MCF 10A (cell line): ENCODE measurements around the gene VCAN. TPM values are rescaled to one million over a fixed set of nuclear protein-coding genes. Genes with fewer than 3 reads are reported as not detected.

Source experiments
- BruUV-seq: library from RNA; stranded (reverse); fragments of 400-500 nt; replicated peaks from 2 replicates; lab custom pipeline; 2021; lab: Mats Ljungman, UMichigan
- CTCF ChIA-PET: fragments of 300-600 bp; sonication (Branson Sonifier 250); formaldehyde crosslinking; extraction: SDS; loops from one replicate; lab custom pipeline; 2021; ENCODE audit warnings: antibody characterized with exemption, inconsistent platforms; lab: Yijun Ruan, JAX
- POLR2A ChIA-PET: fragments of 300-600, 350-650 bp; sonication (Branson Sonifier 250); formaldehyde crosslinking; extraction: SDS; loops from one replicate; lab custom pipeline; 2020; ENCODE audit warnings: antibody characterized with exemption, inconsistent platforms; lab: Yijun Ruan, JAX
- DNase-seq: peaks from one replicate; pipeline ENCODE4 v3.0.0-alpha.2; 2018; ENCODE audit not compliant: unreplicated experiment
- H3K27ac Mint-ChIP-seq: one replicate; pipeline ENCODE4 v1.8.0; 2022; ENCODE audit warnings: mild to moderate bottlenecking, low read depth, mixed read lengths; ENCODE audit not compliant: unreplicated experiment
- H3K27me3 Mint-ChIP-seq: one replicate; pipeline ENCODE4 v1.8.0; 2022; ENCODE audit warnings: mixed read lengths; ENCODE audit not compliant: insufficient read depth, unreplicated experiment
- H3K36me3 Mint-ChIP-seq: one replicate; pipeline ENCODE4 v1.8.0; 2022; ENCODE audit warnings: mild to moderate bottlenecking, moderate library complexity, mixed read lengths; ENCODE audit not compliant: insufficient read depth, unreplicated experiment
- H3K4me1 Mint-ChIP-seq: one replicate; pipeline ENCODE4 v1.8.0; 2022; ENCODE audit warnings: mixed read lengths; ENCODE audit not compliant: insufficient read depth, unreplicated experiment
- H3K4me3 Mint-ChIP-seq: one replicate; pipeline ENCODE4 v1.8.0; 2022; ENCODE audit warnings: mild to moderate bottlenecking, moderate library complexity, mixed read lengths; ENCODE audit not compliant: unreplicated experiment
- H3K9me3 Mint-ChIP-seq: one replicate; pipeline ENCODE4 v1.8.0; 2022; ENCODE audit warnings: mixed read lengths; ENCODE audit not compliant: unreplicated experiment
- CTCF ChIP-seq: fragments of 200-600 bp; IDR thresholded peaks from one replicate; pipeline ENCODE4 v1.8.0; 2022; ENCODE audit warnings: antibody characterized with exemption, mild to moderate bottlenecking; ENCODE audit not compliant: unreplicated experiment
- intact Hi-C: fragments of 100-400 bp; cut with micrococcal nuclease; formaldehyde crosslinking; loops from 2 replicates; pipeline ENCODE4 v1.14.1; 2022
- total RNA-seq: library from RNA; stranded (reverse); gene quantifications from 2 replicates; pipeline ENCODE4 v1.2.3, GENCODE V29; 2022

Gene VCAN
- total RNA-seq, 1 experiment from 2014 or later, result 50.6 TPM

DNA sequence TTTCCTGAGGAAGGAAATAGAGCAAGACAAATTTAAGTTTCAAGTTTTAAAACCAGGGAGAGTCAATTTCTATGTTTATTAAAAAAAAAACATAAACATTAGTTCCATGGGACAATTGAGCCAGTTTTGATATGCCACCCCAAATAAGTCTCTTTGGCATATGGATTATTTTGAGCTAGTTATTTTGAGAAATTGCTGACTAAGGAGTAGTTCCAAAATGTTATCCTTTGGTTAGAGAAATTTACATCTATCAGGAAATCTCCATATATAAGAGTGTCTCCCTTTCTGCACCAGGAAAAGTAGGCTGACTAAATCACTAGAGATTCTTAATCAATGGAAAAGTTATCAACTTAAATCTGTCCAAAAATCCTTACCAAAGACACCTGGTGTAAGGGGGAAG is 143.3 kb downstream of the VCAN start:
- POLR2A ChIA-PET, result no interaction called here
- H3K4me3 Mint-ChIP-seq, result no peak overlapping the region
- H3K36me3 Mint-ChIP-seq, result no peaks in the 10 kb centered on the region
- no peak for TF ChIP-seq CTCF
- CTCF ChIA-PET, result interaction anchor here (0.6 to 1.2 kb wide), 3 partner anchors 8 to 679 kb away, joined by 3 to 5 read pairs (median 3); no protein-coding TSS in a partner anchor
- intact Hi-C loops, result no loop called here
- no peak for DNase-seq
- H3K27me3 Mint-ChIP-seq, result no peaks in the 10 kb centered on the region
- no peak overlapping the region for H3K27ac Mint-ChIP-seq
- BruUV-seq, result no TSS peak
- H3K4me1 Mint-ChIP-seq, result no peaks in the 10 kb centered on the region
- peaks cover 19% of the 10 kb centered on the region for H3K9me3 Mint-ChIP-seq

GRCh38 chr5:83628360-83628759 is 156.8 kb downstream of the VCAN start:
- no peaks in the 10 kb centered on the region for H3K27me3 Mint-ChIP-seq
- POLR2A ChIA-PET, result no interaction called here
- H3K4me3 Mint-ChIP-seq, result no peak overlapping the region
- H3K4me1 Mint-ChIP-seq, result peaks cover 7% of the 10 kb centered on the region
- no peak for TF ChIP-seq CTCF
- DNase-seq, result no peak
- BruUV-seq, result no TSS peak
- H3K36me3 Mint-ChIP-seq, result no peaks in the 10 kb centered on the region
- no peak overlapping the region for H3K27ac Mint-ChIP-seq
- no peaks in the 10 kb centered on the region for H3K9me3 Mint-ChIP-seq
- CTCF ChIA-PET, result interaction anchor here (0.5 kb wide), 1 partner anchor 37 kb away, joined by 4 read pairs; no protein-coding TSS in a partner anchor
- intact Hi-C loops, result no loop called here

Other genes with a start within 250 kb of the VCAN start
- gene HAPLN1, start 249.1 kb downstream of the VCAN start, total RNA-seq, result not detected in 2 replicates